Esophagus squamous epithelium (tissue), 5 donors: ENCODE data around the gene CROCC2. TPM values are rescaled to one million over a fixed set of nuclear protein-coding genes. Genes with fewer than 3 reads are reported as not detected.

Source experiments
- DNase-seq: peaks from one replicate; lab custom pipeline; 2025; lab: John Stamatoyannopoulos, UW
- H3K27ac ChIP-seq, 4 donors: fragments of 200-600 bp; sonication (generic); one replicate each; pipeline ENCODE4 v1.5.1; 2016 to 2019; ENCODE audit warnings: mild to moderate bottlenecking in 1 of 4
- H3K27me3 ChIP-seq, 4 donors: fragments of 200-600 bp; sonication (generic); 1 replicate in 3 of 4; 2 replicates in 1 of 4; pipeline versions ENCODE4 v1.5.1 to v1.6.0; 2017 to 2021; ENCODE audit warnings: antibody characterized with exemption in 1 of 4
- H3K36me3 ChIP-seq, 3 donors: fragments of 200-600 bp; sonication (generic); one replicate each; pipeline ENCODE4 v1.5.1; 2016 to 2019
- H3K4me1 ChIP-seq, 3 donors: fragments of 200-600 bp; sonication (generic); one replicate each; pipeline ENCODE4 v1.5.1; 2017 to 2019
- H3K4me3 ChIP-seq, 4 donors: fragments of 200-600 bp; sonication (generic); 1 replicate in 3 of 4; 2 replicates in 1 of 4; pipeline ENCODE4 v1.5.1; 2016 to 2019; ENCODE audit warnings: mild to moderate bottlenecking in 2 of 4, moderate library complexity in 1 of 4
- H3K9me3 ChIP-seq, 3 donors: fragments of 200-600 bp; sonication (generic); one replicate each; pipeline ENCODE4 v1.5.1; 2016 to 2019
- POLR2A ChIP-seq, 4 donors: fragments of 450-650 bp; IDR thresholded peaks; one replicate each; pipeline ENCODE4 v1.6.1; 2017; ENCODE audit warnings: antibody characterized with exemption in 4 of 4, mild to moderate bottlenecking in 4 of 4, moderate library complexity in 3 of 4
- WGBS, 2 donors: methylation state at CpG; one replicate each; pipeline ENCODE4 v1.1.5; 2018; 5-methylcytosine and 5-hydroxymethylcytosine counted together
- intact Hi-C: fragments of 100-400 bp; cut with DNase I; formaldehyde crosslinking; loops from one replicate; pipeline ENCODE4 v1.15.0; 2022
- total RNA-seq, 4 donors: library from RNA; depleted of rRNA; stranded (reverse); fragments of >200 nt; gene quantifications; one replicate each; pipeline ENCODE4 v1.1.0, GENCODE V29; 2016
- TF ChIP-seq, protein P1 (sequence below), 6 experiments: fragments of 450-650 bp in 4 of 6; fragments of 200-600 bp in 2 of 6; sonication (generic) in 2 of 6; IDR thresholded peaks; one replicate each; pipeline ENCODE4 v1.5.1; 2016 to 2019; ENCODE audit warnings: antibody characterized with exemption in 6 of 6, mild to moderate bottlenecking in 4 of 6, moderate library complexity in 4 of 6
- donor health status: DM: yes; HTN: yes; CAD: no.

Gene CROCC2
- total RNA-seq, 4 donors from 2014 or later, result not detected

DNA sequence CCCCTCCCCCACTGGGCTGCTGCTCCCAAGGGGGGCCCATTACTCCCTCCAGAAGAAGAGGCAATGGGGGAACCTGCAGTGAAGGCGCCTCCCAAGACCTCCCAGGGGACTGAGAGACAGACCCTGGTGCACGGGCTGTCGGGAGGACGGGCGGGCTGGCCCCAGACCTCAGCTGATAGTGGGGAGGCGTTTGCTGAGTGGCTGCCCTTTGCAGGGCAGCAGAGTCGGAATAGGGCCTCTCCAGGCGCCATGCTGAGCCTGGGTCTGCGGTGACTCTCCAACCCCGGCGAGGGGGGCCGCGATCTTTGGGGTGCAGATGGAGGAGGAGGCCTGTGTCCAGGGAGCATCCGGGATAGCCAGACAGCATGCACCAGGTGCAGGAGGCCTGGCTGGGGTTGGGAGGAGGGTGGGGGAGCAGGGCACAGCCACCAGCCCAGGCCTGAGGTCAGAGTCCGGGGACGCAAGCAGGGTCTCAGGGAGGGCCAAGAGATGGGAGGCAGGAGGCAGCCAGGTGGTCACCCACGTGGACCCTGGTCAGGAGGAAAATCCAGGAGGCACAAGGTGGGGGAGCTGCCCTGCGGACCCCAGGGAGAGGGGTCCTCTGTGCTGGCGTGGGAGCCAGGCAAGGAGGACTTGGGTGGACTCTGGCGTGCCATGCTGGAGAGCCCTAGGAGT is 11.0 kb downstream of the CROCC2 start:
- H3K27me3 ChIP-seq, result peaks cover 0 to 42% (median 0%) of the 10 kb centered on the region in 4 donors
- TF ChIP-seq POLR2A (IDR thresholded peaks at IDR 0.05), result no peak
- TF ChIP-seq, protein P1, sequence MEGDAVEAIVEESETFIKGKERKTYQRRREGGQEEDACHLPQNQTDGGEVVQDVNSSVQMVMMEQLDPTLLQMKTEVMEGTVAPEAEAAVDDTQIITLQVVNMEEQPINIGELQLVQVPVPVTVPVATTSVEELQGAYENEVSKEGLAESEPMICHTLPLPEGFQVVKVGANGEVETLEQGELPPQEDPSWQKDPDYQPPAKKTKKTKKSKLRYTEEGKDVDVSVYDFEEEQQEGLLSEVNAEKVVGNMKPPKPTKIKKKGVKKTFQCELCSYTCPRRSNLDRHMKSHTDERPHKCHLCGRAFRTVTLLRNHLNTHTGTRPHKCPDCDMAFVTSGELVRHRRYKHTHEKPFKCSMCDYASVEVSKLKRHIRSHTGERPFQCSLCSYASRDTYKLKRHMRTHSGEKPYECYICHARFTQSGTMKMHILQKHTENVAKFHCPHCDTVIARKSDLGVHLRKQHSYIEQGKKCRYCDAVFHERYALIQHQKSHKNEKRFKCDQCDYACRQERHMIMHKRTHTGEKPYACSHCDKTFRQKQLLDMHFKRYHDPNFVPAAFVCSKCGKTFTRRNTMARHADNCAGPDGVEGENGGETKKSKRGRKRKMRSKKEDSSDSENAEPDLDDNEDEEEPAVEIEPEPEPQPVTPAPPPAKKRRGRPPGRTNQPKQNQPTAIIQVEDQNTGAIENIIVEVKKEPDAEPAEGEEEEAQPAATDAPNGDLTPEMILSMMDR (IDR thresholded peaks at IDR 0.05), result no peak
- H3K36me3 ChIP-seq, result no peaks in the 10 kb centered on the region
- DNase-seq, result no peak
- H3K27ac ChIP-seq, result peak overlapping the region in 2 of 4 donors; percentile 58 to 63
- no peaks in the 10 kb centered on the region for H3K9me3 ChIP-seq
- H3K4me1 ChIP-seq, result peaks cover 56 to 88% (median 64%) of the 10 kb centered on the region in 3 donors
- intact Hi-C loops, result no loop called here
- WGBS, 2 donors, result 40 to 76% methylated on average over 2 to 3 of the region's 20 CpGs
- H3K4me3 ChIP-seq, result peak overlapping the region in 1 of 4 donors; percentile 36

DNA sequence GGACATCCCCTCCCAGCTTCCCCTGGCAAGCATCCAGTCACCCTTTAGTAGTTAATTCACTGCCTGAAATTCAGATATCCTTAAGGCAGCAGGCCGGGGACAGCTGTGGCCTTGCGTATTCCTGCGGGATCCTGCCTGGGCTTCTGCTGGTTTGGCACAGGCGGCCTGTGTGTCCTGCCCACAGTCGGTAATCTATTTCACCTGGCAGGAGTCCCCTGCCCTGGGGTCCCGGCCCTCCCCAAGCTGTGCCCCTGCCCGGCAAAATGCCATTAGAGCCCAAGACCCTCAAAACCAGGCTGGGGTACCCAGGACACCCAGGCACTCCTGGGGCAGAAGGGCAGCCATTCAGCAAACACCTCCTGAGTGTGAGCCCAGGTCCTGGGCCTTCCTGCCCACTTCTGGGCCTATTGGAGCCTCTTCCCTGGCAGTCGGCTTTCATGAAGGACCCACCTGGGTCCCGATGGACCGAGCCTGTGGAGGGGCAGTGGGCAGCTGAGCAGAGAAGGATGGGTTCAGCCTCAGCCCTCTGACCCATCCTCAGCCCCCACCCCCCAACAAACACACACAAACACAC is 11.6 kb downstream of the CROCC2 start:
- DNase-seq, result no peak
- intact Hi-C loops, result no loop called here
- H3K27ac ChIP-seq, result peak overlapping the region in 2 of 4 donors; percentile 13 to 63
- H3K4me1 ChIP-seq, result peaks cover 57 to 87% (median 61%) of the 10 kb centered on the region in 3 donors
- 17 to 60% methylated on average over 2 to 5 of the region's 10 CpGs for WGBS, 2 donors
- no peaks in the 10 kb centered on the region for H3K9me3 ChIP-seq
- H3K4me3 ChIP-seq, result no peak overlapping the region
- TF ChIP-seq, protein P1 (IDR thresholded peaks at IDR 0.05), result no peak
- no peak for TF ChIP-seq POLR2A (IDR thresholded peaks at IDR 0.05)
- peaks cover 0 to 36% (median 0%) of the 10 kb centered on the region in 4 donors for H3K27me3 ChIP-seq
- H3K36me3 ChIP-seq, result no peaks in the 10 kb centered on the region

- TF ChIP-seq, protein P1 (IDR thresholded peaks at IDR 0.05), result no peak
- no peak for TF ChIP-seq POLR2A (IDR thresholded peaks at IDR 0.05)
- no peak overlapping the region for H3K27ac ChIP-seq
- intact Hi-C loops, result no loop called here
- H3K4me3 ChIP-seq, result no peak overlapping the region
- no CpG with 5 or more reads among the region's 36 CpGs for WGBS, 2 donors
- DNase-seq, result no peak
- H3K9me3 ChIP-seq, result no peaks in the 10 kb centered on the region
- peaks cover 54 to 83% (median 57%) of the 10 kb centered on the region in 3 donors for H3K4me1 ChIP-seq
- peaks cover 0 to 31% (median 0%) of the 10 kb centered on the region in 4 donors for H3K27me3 ChIP-seq
- no peaks in the 10 kb centered on the region for H3K36me3 ChIP-seq
Observed at GRCh38 chr2:240918258-240919091, 12.3 kb downstream of the CROCC2 start.

DNA sequence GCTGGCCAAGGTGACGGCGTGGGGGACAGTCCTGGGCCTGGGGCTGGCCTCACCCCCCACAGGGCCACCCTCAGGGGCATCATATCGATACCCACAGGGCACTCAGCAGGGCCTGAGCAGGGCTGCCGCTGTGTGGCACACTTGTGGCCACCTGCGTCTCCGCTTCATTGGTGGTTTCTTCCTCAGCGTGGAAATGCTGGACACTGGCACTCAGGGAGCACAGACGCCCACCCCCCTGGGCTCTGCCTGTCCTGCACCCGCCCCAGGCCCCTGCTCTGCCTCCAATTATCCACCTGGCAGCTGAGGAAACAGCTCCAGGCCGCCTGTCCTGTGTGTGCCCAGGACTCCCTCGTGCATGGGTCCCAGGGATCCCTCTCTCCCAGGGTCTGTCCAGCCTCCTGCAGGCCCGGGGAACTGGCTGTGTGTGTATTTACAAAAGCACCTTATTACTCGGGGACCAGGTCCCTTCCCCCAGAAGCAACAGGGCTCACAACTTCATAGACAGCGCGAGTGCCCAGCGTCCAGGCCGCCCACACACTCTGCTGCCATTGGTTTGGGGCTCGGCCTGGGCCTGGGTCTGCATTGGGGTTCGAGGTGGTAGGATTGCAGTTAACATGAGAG is 13.1 kb downstream of the CROCC2 start:
- Histone ChIP-seq H3K9me3 (no peaks in the 10 kb centered on the region), H3K36me3 (no peaks in the 10 kb centered on the region), H3K4me1 (peaks cover 46 to 75% (median 49%) of the 10 kb centered on the region in 3 donors), H3K27ac (no peak overlapping the region), H3K27me3 (peaks cover 0 to 25% (median 0%) of the 10 kb centered on the region in 4 donors), H3K4me3 (no peak overlapping the region)
- intact Hi-C loops, result no loop called here
- DNase-seq, result no peak
- TF ChIP-seq, protein P1 (IDR thresholded peaks at IDR 0.05), result no peak
- TF ChIP-seq POLR2A (IDR thresholded peaks at IDR 0.05), result no peak
- WGBS, 2 donors, result 79 to 82% methylated on average over 7 to 13 of the region's 19 CpGs
